Astrocyte of the cerebellum (primary cell): Measurements from ENCODE around the gene GRAMD1B.

Source experiments
- DNase-seq: peaks from one replicate; pipeline ENCODE4 v3.0.0-alpha.2; 2011; ENCODE audit warnings: low read depth
- H3K4me3 ChIP-seq: 2 replicates; pipeline ENCODE4 v1.5.1; 2011; ENCODE audit warnings: mild to moderate bottlenecking, low read depth, low read length, moderate library complexity
- in situ Hi-C: cut with HindIII; loops from 2 replicates; pipeline ENCODE4 v1.10.0; 2017; ENCODE audit warnings: low sequenced_read_pairs
- TF ChIP-seq, protein P1 (sequence below): IDR thresholded peaks from 2 replicates; pipeline ENCODE4 v1.5.1; 2012; ENCODE audit warnings: low read length, low read depth, moderate library complexity, mild to moderate bottlenecking; ENCODE audit errors: missing control alignments

Gene GRAMD1B

DNA sequence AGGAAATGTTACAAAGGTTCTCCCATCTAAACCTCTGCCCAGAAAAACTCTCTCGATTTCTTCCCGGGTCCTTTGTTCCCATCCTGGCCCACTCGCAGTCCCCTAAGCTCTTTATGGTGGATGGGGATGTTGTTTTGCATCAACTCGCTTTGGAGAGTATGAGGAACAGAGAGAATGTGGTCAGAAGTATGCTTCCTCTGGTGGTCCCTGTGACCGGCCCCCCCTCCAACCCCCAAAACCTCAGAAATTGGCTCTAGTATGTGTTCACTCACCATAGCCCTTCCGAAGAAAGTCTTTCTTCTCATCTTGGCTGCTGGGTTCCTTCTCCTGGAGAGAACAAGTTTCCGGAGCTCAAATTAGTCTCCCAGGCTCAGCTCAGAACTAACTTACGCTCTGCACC is 54.4 kb downstream of the GRAMD1B start:
- in situ Hi-C loops, result no loop called here
- no peak overlapping the region for H3K4me3 ChIP-seq
- TF ChIP-seq, protein P1, sequence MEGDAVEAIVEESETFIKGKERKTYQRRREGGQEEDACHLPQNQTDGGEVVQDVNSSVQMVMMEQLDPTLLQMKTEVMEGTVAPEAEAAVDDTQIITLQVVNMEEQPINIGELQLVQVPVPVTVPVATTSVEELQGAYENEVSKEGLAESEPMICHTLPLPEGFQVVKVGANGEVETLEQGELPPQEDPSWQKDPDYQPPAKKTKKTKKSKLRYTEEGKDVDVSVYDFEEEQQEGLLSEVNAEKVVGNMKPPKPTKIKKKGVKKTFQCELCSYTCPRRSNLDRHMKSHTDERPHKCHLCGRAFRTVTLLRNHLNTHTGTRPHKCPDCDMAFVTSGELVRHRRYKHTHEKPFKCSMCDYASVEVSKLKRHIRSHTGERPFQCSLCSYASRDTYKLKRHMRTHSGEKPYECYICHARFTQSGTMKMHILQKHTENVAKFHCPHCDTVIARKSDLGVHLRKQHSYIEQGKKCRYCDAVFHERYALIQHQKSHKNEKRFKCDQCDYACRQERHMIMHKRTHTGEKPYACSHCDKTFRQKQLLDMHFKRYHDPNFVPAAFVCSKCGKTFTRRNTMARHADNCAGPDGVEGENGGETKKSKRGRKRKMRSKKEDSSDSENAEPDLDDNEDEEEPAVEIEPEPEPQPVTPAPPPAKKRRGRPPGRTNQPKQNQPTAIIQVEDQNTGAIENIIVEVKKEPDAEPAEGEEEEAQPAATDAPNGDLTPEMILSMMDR, result no peak
- DNase-seq, result no peak

DNA sequence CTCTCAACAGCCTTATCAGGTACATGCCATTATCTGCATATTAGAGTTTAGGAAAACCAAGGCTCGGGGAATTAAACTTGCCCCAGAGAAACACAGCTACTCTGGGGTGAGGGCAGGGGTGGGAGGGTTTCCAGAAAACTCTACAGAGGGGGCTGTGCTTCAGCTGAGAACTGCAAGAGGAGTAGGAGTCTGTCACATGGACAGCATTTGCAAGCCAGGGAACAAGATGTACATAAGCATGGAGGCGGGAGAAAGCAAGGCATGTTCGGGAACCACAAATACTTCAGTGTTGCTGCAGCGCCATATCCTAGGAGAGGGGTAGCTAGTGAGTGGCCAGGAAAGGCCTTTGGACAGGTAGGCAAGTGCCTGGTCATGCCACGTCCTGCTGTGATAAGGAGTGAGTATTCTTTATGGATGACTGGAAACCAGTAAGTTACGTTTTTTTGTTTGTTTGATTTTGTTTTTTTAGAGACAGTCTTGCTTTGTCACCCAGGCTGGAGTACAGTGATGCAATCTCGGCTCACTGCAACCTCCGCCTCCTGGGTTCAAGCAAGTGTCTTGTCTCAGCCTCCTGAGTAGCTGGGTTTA is 57.2 kb downstream of the GRAMD1B start:
- in situ Hi-C loops, result no loop called here
- DNase-seq, result no peak
- TF ChIP-seq, protein P1, result no peak
- H3K4me3 ChIP-seq, result no peak overlapping the region

DNA sequence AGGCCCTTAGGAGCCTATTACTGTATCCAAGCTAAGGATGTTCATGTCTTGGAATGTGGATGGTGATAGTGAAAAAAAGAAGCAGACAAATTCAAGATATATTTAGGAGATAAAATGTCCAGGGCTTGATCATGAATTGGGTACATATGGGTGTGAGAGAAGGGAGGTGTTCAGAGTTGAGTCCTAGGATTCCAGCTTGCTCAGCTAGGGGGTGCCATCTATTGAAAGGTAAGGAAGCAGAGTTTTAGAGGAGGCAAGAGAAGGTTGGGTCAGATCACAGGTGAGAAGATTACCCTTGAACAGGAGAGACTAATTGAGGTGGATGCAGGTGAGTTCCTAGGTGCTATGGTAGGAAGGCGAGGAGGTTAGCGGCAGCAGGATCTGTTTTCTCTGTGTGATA is 60.5 kb downstream of the GRAMD1B start:
- no peak for DNase-seq
- no peak overlapping the region for H3K4me3 ChIP-seq
- in situ Hi-C loops, result no loop called here
- TF ChIP-seq, protein P1, result no peak

DNA sequence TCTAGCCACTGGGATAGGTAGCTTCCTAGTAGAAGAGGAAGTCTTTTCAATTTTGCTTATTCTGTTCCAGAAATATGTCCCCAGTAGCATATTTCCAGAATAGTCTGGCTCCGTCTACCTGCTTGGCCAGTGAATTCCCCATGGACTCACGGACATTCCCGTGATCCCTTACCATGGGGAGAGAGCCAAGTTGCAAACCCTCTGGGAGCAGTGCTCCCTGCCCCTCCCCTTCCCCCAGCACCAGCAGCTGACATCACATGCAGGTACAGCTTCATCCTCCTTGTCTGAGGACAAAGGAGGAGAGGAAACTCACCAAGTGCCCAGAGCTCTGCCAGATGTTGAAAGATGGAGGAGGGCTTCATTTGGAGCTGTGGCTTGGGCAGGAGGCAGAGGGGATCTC is 61.2 kb downstream of the GRAMD1B start:
- DNase-seq, result no peak
- TF ChIP-seq, protein P1, result no peak
- H3K4me3 ChIP-seq, result no peak overlapping the region
- in situ Hi-C loops, result no loop called here

DNA sequence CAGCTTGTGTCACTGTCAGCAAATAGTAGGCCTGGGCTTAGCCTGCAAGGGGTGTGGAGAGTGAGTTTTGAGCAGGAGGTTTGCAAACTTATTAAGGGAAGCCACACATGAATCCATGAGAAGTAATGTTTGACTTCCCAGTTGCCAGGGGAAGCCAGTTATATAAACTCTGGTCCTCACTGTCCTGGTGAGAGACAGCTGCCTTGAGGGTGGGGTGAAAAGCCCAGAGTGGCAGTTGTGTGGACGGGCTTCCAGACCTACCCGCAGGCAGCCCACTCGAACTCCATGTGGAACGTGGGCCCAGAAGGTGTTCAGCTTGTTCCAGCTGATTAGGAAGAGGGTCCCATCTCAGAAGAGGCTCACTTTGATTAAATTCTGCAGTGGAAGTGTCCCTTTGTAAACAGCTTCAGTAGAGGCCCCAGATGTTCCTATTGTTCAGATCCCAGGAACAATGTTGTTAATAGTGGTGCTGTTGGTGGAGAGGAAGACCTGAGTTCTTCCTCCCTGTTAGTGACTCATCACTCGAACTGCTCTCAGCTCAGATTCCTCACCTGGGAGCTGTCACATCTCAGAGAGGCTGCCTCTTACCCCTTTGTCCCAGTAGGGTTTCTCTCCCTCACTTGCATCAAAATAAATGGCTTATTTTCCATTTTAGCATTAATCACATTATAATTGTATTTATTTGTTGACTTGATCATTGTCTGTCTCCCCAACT is 63.4 kb downstream of the GRAMD1B start:
- DNase-seq, result no peak
- in situ Hi-C loops, result no loop called here
- TF ChIP-seq, protein P1, result no peak
- no peak overlapping the region for H3K4me3 ChIP-seq

DNA sequence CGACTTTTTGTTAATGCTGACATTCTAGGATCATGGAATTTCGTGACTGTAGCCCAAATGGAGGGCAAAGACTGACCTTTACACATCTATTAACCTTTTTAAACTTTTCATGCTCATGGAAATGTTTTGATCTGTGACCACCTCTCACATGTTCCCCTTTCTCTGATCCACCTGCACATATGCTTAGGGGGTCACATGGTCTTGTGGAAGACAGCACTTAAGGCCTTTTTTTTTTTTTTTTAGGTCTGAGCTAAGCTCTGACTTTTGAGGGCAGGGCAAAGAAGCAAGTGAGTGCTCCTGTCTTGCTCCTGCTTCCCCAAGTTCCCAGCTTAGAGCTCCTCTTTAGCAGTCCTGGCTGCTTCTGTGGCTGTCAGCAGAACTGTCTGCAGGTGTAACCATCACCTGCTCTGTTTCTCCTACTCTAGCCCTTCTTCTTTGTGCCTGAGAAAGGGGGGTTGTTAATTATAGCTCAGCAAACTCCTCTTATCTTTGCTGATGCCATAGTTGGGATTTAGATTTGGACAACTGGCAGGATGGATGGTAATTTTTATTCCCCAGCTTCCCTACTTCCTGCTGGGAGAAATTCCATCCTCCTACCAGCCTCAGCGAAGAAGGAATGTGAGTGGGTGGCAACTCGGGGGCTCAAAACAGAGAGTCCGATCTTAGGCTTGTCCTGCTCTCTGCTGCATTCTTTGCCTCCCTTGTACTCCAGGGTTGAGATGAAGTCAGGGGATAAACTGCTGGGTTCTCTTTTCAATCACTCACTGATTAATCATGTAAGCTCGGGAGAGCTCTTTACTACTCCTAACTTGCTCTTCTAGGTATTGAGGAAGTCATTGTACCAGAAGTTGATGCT is 64.4 kb downstream of the GRAMD1B start:
- no peak overlapping the region for H3K4me3 ChIP-seq
- in situ Hi-C loops, result no loop called here
- TF ChIP-seq, protein P1, result no peak
- DNase-seq, result no peak
